Transverse colon (tissue), 4 donors: ENCODE results near the gene RNF125. TPM values are rescaled to one million over a fixed set of nuclear protein-coding genes. Genes with fewer than 3 reads are reported as not detected.
A peak's percentile ranks its signal among the peaks of the same experiment; 100 is the strongest.

Experiments
- DNase-seq: peaks from one replicate; pipeline ENCODE4 v3.0.0-alpha.2; 2019
- H3K27ac ChIP-seq, 4 donors: fragments of 200-600 bp; sonication (generic); 2 replicates each; pipeline ENCODE4 v1.5.1; 2016 to 2018; ENCODE audit warnings: inconsistent platforms in 4 of 4
- H3K27me3 ChIP-seq: fragments of 200-600 bp; sonication (generic); 2 replicates; pipeline ENCODE4 v1.5.1; 2017; ENCODE audit warnings: inconsistent platforms
- H3K36me3 ChIP-seq, 4 donors: fragments of 200-600 bp; sonication (generic); 2 replicates each; pipeline ENCODE4 v1.5.1; 2017 to 2019; ENCODE audit warnings: inconsistent platforms in 4 of 4
- H3K4me1 ChIP-seq, 4 donors: fragments of 200-600 bp; sonication (generic); 2 replicates each; pipeline ENCODE4 v1.5.1; 2017 to 2020; ENCODE audit warnings: inconsistent platforms in 4 of 4
- H3K4me3 ChIP-seq, 4 donors: fragments of 200-600 bp; sonication (generic); 1 replicate in 1 of 4; 2 replicates in 3 of 4; pipeline versions ENCODE4 v1.5.1 to v1.6.1; 2017 to 2019; ENCODE audit warnings: inconsistent platforms in 4 of 4
- H3K9me3 ChIP-seq, 2 donors: fragments of 200-600 bp; sonication (generic); 2 replicates each; pipeline ENCODE4 v1.5.1; 2017 to 2019; ENCODE audit warnings: inconsistent platforms in 2 of 2
- EP300 ChIP-seq: sonication (generic); formaldehyde crosslinking; IDR thresholded peaks from one replicate; pipeline ENCODE4 v1.6.1; 2017; ENCODE audit warnings: antibody characterized with exemption, low read depth
- POLR2A ChIP-seq: fragments of 450-650 bp; IDR thresholded peaks from one replicate; pipeline ENCODE4 v1.6.1; 2016; ENCODE audit warnings: antibody characterized with exemption, mild to moderate bottlenecking, moderate library complexity
- POLR2AphosphoS5 ChIP-seq, 3 donors: sonication (generic); formaldehyde crosslinking; IDR thresholded peaks; one replicate each; pipeline ENCODE4 v1.6.1; 2016; ENCODE audit warnings: antibody characterized with exemption in 3 of 3
- WGBS, 2 donors: methylation state at CpG; one replicate each; pipeline ENCODE4 v1.1.5; 2018; ENCODE audit warnings: low coverage in 1 of 2; 5-methylcytosine and 5-hydroxymethylcytosine counted together
- in situ Hi-C, 4 donors: fragments of 200-750 bp; cut with MboI; loops; one replicate each; pipeline versions ENCODE4 v1.15.0 to v1.15.1; 2017; ENCODE audit warnings: low sequenced_read_pairs in 3 of 4, low pct_ligation_motif_present in 1 of 4, low pct_unique_long_range_greater_than_20kb in 1 of 4
- intact Hi-C: fragments of 100-400 bp; cut with DNase I; formaldehyde crosslinking; loops from one replicate; pipeline ENCODE4 v1.15.1; 2023; ENCODE audit warnings: low total_unique reads
- total RNA-seq, 4 donors: library from RNA; depleted of rRNA; stranded (reverse); fragments of >200 nt; gene quantifications; one replicate each; pipeline ENCODE4 v1.1.0, GENCODE V29; 2016
- TF ChIP-seq, protein P1 (sequence below), 5 experiments: fragments of 200-600 bp in 3 of 5; fragments of 450-650 bp in 2 of 5; sonication (generic) in 3 of 5; IDR thresholded peaks; 1 replicate in 2 of 5; 2 replicates in 3 of 5; pipeline ENCODE4 v1.5.1; 2016 to 2017; ENCODE audit warnings: antibody characterized with exemption in 5 of 5, inconsistent platforms in 3 of 5, mild to moderate bottlenecking in 2 of 5, moderate library complexity in 1 of 5

RNF125 gene
- total RNA-seq, 4 donors from 2014 or later: 7.9 to 12.1 (median 10.3) TPM

- in situ Hi-C loops (no loop called here), intact Hi-C loops (no loop called here)
- WGBS, 2 donors: 58% methylated on average over 3 of the region's 3 CpGs; no CpG with 5 or more reads in 1 of the 2 donors
- H3K9me3 ChIP-seq: peaks cover 0 to 8% of the 10 kb centered on the region in 2 donors
- H3K4me1 ChIP-seq: peaks cover 0 to 13% (median 1%) of the 10 kb centered on the region in 4 donors
- no peaks in the 10 kb centered on the region for H3K27me3 ChIP-seq
- H3K4me3 ChIP-seq: no peak overlapping the region
- peak; percentile 45 for DNase-seq
- H3K36me3 ChIP-seq: no peaks in the 10 kb centered on the region
- no peak for TF ChIP-seq POLR2A
- no peak for TF ChIP-seq POLR2AphosphoS5 (IDR thresholded peaks at IDR 0.05)
- peak; percentile 9 for TF ChIP-seq EP300
- TF ChIP-seq, protein P1, sequence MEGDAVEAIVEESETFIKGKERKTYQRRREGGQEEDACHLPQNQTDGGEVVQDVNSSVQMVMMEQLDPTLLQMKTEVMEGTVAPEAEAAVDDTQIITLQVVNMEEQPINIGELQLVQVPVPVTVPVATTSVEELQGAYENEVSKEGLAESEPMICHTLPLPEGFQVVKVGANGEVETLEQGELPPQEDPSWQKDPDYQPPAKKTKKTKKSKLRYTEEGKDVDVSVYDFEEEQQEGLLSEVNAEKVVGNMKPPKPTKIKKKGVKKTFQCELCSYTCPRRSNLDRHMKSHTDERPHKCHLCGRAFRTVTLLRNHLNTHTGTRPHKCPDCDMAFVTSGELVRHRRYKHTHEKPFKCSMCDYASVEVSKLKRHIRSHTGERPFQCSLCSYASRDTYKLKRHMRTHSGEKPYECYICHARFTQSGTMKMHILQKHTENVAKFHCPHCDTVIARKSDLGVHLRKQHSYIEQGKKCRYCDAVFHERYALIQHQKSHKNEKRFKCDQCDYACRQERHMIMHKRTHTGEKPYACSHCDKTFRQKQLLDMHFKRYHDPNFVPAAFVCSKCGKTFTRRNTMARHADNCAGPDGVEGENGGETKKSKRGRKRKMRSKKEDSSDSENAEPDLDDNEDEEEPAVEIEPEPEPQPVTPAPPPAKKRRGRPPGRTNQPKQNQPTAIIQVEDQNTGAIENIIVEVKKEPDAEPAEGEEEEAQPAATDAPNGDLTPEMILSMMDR (IDR thresholded peaks at IDR 0.05): no peak
- H3K27ac ChIP-seq: peak overlapping the region in 3 of 4 donors; percentile 51 to 58 (median 52)
These were observed 35.6 kb upstream of the RNF125 start for GRCh38 chr18:31983020-31983419.

DNA sequence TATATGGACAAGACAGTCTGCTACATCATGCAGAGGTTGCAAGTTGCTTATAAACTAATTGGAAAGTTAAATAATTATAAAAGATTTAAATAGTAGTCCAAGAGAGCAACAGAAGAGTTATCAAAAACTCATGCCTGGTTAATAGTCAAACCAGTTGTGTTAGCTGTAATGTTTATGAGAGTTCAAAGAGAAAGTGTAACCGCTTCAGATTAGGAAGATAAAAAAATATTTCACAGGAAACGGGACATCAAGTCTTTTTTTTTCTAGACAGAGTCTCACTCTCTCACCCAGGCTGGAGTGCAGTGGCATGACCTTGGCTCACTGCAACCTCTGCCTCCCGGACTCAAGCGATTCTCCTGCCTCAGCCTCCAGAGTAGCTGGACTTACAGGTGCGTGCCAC lies 34.6 kb upstream of the RNF125 start:
- Histone ChIP-seq H3K4me3 (no peak overlapping the region), H3K9me3 (no peaks in the 10 kb centered on the region), H3K27ac (peak overlapping the region in 1 of 4 donors; percentile 50), H3K27me3 (no peaks in the 10 kb centered on the region), H3K4me1 (peaks cover 0 to 13% (median 1%) of the 10 kb centered on the region in 4 donors), H3K36me3 (no peaks in the 10 kb centered on the region)
- WGBS, 2 donors: 42 to 60% methylated on average over 3 to 5 of the region's 5 CpGs
- no peak for TF ChIP-seq POLR2AphosphoS5 (IDR thresholded peaks at IDR 0.05)
- TF ChIP-seq, protein P1 (IDR thresholded peaks at IDR 0.05): no peak
- no peak for TF ChIP-seq POLR2A
- TF ChIP-seq EP300: no peak
- in situ Hi-C loops (no loop called here), intact Hi-C loops (no loop called here)
- no peak for DNase-seq

DNA sequence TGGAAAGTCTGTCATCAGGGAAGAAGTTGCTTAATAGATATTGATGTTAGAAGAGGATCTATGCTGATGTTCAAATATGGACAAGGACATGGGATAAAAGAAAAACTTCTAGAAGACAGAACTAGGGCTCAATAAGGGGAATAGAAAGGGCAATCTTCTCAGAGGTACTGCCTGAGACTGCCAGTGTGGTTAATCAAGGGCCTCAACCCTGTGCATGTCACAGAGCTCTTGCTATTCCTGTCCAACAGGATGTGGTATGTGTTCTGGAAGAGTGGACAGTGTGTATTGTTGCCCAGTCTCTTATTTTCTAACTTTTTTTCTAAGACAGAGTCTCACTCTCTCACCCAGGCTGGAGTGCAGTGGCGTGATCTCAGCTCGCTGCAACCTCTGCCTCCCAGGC lies 27.8 kb upstream of the RNF125 start:
- Histone ChIP-seq H3K4me1 (peaks cover 0 to 3% (median 0%) of the 10 kb centered on the region in 4 donors), H3K27ac (no peak overlapping the region), H3K9me3 (no peaks in the 10 kb centered on the region), H3K27me3 (no peaks in the 10 kb centered on the region), H3K4me3 (no peak overlapping the region), H3K36me3 (no peaks in the 10 kb centered on the region)
- no peak for DNase-seq
- intact Hi-C loops: no loop called here
- 95 to 100% methylated on average over 2 of the region's 2 CpGs for WGBS, 2 donors
- TF ChIP-seq, protein P1 (IDR thresholded peaks at IDR 0.05): no peak
- TF ChIP-seq EP300 (no peak), POLR2AphosphoS5 (IDR thresholded peaks at IDR 0.05) (no peak), POLR2A (no peak)
- in situ Hi-C loops: no loop called here

DNA sequence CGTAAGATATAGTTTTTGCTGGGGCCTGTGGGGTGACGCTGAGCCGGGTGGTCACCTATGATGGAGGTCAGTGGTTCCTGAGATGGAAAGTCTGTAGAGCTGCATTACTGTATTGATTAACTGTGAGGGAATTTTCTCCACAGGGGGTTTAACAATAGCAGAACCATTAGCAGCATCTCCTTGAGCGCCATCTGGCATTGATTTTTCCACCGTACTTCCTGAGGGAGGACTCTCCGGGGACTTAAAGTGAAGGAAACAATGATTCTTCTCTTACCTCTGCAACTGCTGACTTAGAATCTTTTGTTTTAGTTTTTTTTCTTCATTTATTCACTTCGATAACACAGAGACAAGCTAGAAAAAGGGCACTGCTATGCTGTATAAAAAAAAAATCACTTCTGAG lies 22.6 kb upstream of the RNF125 start:
- Histone ChIP-seq H3K27me3 (no peaks in the 10 kb centered on the region), H3K4me1 (no peaks in the 10 kb centered on the region), H3K9me3 (no peaks in the 10 kb centered on the region), H3K36me3 (no peaks in the 10 kb centered on the region), H3K4me3 (no peak overlapping the region), H3K27ac (no peak overlapping the region)
- in situ Hi-C loops (no loop called here), intact Hi-C loops (no loop called here)
- DNase-seq: no peak
- no peak for TF ChIP-seq POLR2A
- no peak for TF ChIP-seq EP300
- no peak for TF ChIP-seq POLR2AphosphoS5 (IDR thresholded peaks at IDR 0.05)
- TF ChIP-seq, protein P1 (IDR thresholded peaks at IDR 0.05): no peak
- 87 to 89% methylated on average over 7 of the region's 7 CpGs for WGBS, 2 donors
